ENCODE results near the gene SLC4A2.

DNA sequence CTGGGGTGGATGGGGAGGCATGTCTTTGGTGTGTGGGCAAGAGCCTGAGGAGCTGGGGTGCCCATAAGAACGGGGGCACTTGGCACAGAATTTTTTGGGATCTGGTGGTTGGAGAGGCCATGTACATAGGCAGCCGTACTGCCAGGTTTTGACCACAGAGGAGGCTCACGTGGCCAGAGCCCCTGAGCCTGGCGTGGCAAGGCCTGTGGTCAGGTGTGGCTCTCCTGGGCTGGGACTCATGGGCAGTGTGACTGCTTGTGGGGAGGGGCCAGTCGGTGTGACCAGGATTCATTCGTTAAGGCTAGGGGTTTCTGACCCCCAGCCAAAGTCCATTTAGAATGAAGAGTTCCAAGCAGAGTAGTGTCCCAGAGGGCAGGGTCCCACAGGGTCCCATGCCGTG lies 65.1 kb downstream of the SLC4A2 start:
- TF ChIP-seq, protein P1, sequence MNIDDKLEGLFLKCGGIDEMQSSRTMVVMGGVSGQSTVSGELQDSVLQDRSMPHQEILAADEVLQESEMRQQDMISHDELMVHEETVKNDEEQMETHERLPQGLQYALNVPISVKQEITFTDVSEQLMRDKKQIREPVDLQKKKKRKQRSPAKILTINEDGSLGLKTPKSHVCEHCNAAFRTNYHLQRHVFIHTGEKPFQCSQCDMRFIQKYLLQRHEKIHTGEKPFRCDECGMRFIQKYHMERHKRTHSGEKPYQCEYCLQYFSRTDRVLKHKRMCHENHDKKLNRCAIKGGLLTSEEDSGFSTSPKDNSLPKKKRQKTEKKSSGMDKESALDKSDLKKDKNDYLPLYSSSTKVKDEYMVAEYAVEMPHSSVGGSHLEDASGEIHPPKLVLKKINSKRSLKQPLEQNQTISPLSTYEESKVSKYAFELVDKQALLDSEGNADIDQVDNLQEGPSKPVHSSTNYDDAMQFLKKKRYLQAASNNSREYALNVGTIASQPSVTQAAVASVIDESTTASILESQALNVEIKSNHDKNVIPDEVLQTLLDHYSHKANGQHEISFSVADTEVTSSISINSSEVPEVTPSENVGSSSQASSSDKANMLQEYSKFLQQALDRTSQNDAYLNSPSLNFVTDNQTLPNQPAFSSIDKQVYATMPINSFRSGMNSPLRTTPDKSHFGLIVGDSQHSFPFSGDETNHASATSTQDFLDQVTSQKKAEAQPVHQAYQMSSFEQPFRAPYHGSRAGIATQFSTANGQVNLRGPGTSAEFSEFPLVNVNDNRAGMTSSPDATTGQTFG (tag by site-specific recombination; IDR thresholded peaks at IDR 0.05; ENCODE audit: borderline replicate concordance), result no peak
- TF ChIP-seq, protein P2, sequence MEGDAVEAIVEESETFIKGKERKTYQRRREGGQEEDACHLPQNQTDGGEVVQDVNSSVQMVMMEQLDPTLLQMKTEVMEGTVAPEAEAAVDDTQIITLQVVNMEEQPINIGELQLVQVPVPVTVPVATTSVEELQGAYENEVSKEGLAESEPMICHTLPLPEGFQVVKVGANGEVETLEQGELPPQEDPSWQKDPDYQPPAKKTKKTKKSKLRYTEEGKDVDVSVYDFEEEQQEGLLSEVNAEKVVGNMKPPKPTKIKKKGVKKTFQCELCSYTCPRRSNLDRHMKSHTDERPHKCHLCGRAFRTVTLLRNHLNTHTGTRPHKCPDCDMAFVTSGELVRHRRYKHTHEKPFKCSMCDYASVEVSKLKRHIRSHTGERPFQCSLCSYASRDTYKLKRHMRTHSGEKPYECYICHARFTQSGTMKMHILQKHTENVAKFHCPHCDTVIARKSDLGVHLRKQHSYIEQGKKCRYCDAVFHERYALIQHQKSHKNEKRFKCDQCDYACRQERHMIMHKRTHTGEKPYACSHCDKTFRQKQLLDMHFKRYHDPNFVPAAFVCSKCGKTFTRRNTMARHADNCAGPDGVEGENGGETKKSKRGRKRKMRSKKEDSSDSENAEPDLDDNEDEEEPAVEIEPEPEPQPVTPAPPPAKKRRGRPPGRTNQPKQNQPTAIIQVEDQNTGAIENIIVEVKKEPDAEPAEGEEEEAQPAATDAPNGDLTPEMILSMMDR (tag by site-specific recombination; IDR thresholded peaks at IDR 0.05), result no peak
- TF ChIP-seq MYNN (tag by site-specific recombination; IDR thresholded peaks at IDR 0.05; ENCODE audit: borderline replicate concordance), result no peak
